Central memory CD4-positive, alpha-beta T cell (primary cell): Measurements from ENCODE around the gene BIRC5.
"Not testable (repeated sequence)": the region's sequence is repeated elsewhere in the genome, so short reads cannot be mapped to it uniquely, and the experiment has no call there.

Source experiments
- DNase-seq: peaks from one replicate; pipeline ENCODE4 v3.0.0; 2022
- total RNA-seq, 3 experiments: gene quantifications; one replicate each; lab custom pipeline; 2026; lab: John Stamatoyannopoulos, UW

The BIRC5 gene
- 0.05 to 0.78 (median 0.58) reads per million in 3 experiments for total RNA-seq

DNA sequence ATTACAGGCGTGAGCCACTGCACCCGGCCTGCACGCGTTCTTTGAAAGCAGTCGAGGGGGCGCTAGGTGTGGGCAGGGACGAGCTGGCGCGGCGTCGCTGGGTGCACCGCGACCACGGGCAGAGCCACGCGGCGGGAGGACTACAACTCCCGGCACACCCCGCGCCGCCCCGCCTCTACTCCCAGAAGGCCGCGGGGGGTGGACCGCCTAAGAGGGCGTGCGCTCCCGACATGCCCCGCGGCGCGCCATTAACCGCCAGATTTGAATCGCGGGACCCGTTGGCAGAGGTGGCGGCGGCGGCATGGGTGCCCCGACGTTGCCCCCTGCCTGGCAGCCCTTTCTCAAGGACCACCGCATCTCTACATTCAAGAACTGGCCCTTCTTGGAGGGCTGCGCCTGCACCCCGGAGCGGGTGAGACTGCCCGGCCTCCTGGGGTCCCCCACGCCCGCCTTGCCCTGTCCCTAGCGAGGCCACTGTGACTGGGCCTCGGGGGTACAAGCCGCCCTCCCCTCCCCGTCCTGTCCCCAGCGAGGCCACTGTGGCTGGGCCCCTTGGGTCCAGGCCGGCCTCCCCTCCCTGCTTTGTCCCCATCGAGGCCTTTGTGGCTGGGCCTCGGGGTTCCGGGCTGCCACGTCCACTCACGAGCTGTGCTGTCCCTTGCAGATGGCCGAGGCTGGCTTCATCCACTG lies at the start of gene BIRC5:
BIRC5 (plus strand) TSS at position 238 of the 690 bp plus-strand sequence; CDS start at position 302, 64 bp downstream.
- peak; percentile 83 for DNase-seq

DNA sequence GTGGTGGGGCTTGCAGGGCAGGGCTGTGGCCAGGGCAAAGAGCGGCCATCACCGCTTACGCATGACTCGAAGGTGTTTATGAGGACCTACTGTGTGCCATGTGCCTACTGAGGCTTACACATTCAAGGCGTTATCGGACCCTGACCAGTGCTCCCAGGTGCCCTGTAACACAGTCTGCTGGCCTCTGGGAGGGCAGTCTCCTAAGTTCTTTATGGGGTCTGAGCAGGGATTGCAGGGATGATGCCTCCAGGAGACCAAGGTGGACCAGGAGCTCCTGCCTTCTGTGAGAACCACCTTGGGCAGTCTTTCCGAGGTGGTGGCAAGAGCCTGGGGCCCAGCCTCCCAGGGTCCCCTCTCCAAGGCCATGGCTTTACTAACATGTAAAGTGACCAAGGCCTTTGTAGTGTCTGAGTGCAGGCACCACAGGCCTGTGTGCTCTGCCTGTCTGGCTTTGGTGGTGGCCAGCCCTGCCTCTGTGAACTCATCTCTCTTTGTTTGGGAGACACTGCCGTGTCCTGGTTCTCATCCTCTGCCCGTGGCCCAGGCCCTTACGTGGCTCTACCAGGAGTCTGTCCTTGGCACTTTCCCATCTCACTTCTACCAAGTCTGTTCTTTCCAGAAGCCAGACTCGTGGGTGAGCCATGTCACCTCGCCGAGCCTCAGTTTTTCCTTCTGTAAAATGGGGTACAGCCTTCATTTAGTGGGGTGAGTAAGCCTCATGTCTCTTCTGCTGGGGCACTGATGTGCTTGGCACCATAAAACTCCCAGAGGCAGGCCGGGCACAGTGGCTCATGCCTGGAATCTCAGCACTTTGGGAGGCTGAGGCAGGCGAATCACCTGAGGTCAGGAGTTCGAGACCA lies 49.1 kb upstream of the BIRC5 start:
- no peak for DNase-seq

DNA sequence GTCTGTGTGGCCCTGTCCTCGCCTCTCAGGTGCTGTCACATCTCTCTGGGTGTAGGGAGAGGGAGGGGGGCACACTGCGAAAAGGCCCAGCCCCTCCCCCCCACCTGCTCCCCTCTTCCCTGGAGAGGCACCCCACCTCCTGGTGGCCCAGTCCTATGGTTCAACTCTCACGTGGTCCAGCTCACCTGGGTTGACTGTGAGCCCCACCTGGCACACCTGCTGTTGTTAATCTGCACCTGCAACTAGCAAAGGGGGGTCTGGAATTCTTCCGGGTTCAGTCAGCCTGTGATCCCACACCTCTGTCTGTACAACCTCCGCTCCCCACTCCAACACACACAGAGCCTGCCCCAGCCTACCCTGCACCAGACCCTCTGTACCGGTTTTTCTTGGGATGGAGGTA lies 47.6 kb upstream of the BIRC5 start:
- no peak for DNase-seq

DNA sequence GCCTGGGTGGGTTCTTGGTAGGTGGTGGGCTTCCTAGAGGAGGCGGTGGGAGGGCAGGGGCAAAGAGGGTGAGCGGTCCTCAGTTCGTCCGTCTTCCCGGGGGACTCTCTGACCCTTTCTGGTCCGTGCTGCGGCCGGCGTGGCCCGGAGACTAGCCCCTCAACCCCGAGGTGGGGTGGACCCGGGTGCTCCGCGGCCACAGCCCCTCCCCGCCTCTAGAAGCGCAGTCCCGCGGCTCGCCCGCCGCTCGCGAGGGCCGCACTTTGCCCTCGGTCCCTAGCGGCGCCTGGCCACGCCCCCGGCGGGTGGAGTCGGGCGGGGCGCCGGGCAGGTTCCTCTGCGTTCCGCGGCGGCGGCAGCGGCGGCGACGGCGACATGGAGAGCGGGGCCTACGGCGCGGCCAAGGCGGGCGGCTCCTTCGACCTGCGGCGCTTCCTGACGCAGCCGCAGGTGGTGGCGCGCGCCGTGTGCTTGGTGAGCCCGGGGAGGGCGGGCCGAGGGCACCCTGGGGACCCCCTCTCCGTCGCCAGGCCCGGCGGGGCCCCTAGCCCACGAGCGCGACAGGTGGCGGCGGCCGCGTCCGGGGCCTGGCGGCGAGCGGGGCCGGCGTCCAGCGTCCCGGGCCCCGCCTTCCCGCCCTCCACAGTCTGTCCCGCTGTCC lies 45.7 kb upstream of the BIRC5 start, which contains the start of gene SYNGR2:
SYNGR2 (plus strand) TSS at position 340 of the 661 bp plus-strand sequence; CDS start at position 376, 36 bp downstream.
- peak; percentile 86 for DNase-seq

DNA sequence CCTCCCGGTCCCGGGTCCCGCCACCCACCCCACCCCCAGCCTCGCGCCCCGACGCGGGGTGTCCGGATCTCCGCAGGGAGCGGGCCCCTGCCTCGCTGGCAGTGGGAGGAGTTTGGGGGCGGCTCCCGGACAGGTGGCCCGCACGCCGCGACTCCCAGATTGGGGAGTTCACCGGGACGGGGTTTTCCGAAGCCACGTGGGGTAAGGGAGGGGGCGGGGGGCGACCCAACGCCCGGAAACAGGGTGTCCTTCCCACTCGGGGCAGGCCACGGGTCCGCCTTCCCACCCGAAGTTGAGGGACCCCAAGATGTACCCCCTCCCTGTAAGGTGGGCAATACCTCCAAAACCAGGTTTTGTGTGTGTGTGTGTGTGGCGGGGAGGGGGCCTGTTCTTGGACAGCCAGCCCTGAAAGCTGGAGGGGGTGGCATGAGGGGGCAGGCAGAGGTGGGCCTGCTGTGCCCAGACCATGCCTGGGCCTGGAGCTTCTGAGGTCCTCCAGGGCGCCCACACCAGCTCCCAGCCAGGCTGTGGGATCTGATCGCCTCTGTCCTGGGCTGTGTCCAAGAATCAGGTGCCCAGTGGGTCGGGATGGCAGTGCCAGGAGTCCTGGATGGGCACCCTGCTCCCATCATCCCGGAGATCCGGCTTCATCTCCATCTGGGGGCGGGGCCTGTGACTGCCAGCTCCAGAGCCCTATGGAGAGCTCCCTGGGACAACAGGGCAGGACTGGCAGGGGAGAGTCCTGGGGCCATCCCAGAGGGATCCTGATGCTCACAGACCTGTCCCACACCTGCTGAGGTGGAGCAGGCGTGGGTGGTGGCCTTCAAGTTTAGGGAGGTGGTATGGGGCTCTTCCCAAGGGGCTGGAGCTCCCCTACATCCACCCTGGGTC lies 44.9 kb upstream of the BIRC5 start:
- DNase-seq: peak; percentile 52

DNA sequence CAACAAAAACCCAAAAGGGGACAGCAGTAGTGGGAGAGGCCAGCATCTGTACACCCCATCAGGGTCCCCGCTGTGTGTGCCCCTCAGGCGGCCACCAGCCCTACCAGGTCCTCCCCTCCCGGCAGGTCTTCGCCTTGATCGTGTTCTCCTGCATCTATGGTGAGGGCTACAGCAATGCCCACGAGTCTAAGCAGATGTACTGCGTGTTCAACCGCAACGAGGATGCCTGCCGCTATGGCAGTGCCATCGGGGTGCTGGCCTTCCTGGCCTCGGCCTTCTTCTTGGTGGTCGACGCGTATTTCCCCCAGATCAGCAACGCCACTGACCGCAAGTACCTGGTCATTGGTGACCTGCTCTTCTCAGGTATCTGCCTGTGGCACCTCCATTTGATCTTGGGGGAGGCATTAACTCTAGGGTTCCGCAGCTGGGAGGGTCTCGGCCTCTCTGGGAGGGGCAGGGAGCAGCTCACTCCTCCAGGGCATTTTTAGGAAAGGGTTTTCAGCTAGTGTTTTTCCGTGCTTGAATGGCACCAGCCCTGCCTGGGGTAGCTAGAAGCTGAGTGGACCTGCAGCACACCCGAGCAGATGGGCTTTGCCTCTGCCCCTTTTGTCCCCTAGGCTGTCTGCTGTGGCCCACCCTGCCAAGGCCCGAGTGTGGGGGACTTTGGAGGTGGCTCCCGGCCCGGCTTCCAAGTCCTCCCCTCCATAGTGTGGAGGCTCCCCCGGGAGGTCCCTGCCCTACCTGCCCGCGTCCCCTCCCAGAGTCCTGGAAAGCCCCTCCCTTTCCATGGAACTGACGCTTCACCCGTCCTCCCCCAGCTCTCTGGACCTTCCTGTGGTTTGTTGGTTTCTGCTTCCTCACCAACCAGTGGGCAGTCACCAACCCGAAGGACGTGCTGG lies 43.1 kb upstream of the BIRC5 start:
- DNase-seq: no peak

DNA sequence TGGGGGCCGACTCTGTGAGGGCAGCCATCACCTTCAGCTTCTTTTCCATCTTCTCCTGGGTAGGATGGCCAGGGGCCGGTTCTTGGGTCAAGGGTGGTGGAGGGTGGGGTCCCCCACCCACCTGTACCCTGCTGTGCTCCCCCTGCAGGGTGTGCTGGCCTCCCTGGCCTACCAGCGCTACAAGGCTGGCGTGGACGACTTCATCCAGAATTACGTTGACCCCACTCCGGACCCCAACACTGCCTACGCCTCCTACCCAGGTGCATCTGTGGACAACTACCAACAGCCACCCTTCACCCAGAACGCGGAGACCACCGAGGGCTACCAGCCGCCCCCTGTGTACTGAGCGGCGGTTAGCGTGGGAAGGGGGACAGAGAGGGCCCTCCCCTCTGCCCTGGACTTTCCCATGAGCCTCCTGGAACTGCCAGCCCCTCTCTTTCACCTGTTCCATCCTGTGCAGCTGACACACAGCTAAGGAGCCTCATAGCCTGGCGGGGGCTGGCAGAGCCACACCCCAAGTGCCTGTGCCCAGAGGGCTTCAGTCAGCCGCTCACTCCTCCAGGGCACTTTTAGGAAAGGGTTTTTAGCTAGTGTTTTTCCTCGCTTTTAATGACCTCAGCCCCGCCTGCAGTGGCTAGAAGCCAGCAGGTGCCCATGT lies 42.3 kb upstream of the BIRC5 start:
- not testable (repeated sequence) for DNase-seq

DNA sequence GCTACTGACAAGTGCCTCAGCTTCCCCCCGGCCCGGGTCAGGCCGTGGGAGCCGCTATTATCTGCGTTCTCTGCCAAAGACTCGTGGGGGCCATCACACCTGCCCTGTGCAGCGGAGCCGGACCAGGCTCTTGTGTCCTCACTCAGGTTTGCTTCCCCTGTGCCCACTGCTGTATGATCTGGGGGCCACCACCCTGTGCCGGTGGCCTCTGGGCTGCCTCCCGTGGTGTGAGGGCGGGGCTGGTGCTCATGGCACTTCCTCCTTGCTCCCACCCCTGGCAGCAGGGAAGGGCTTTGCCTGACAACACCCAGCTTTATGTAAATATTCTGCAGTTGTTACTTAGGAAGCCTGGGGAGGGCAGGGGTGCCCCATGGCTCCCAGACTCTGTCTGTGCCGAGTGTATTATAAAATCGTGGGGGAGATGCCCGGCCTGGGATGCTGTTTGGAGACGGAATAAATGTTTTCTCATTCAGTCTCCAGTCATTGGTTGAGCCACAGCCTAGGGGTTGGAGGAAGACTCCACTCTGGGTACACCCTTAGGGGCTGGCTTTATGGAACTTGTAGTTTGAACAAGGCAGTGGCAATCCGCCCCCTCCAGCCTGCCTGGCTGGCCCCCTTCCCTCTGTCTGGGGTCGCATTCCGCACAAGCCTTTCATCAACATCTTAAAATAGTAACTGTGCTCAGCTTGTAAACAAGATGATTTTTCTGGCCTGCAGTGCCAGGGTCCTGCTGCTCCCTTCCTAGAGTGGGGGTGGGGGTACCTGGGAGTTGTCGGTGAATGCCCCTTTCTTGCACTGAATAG lies 41.6 kb upstream of the BIRC5 start:
- no peak for DNase-seq

DNA sequence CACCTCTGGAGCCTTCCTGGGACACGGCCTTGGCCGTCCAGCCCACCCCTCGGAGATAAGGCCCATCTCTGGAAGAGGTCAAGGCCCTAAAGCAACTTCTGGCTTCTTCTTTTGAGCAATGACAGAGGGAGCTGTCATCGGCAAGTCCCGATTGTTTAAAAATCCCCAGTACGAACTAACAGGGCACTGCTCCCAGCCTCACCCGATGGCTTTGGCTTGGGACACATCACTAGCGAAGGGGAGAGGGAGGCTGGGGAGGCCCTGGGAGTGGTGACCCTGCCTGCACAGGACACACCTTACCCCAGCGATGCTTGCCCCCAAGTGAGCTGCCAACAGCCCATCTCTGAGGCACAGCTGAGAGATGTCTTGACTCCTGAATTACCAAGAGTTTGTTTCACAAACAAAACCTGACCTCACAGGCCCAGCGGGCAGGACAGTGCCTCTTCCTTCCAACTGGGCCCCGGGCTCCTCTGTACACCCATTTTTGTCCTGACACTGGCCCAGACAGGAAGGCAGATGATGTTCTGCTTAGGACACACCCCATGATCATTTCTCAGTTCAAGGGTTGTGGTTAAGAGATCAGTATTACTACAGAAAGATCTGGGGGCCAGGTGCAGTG lies 40.8 kb upstream of the BIRC5 start:
- peak; percentile 42 for DNase-seq

DNA sequence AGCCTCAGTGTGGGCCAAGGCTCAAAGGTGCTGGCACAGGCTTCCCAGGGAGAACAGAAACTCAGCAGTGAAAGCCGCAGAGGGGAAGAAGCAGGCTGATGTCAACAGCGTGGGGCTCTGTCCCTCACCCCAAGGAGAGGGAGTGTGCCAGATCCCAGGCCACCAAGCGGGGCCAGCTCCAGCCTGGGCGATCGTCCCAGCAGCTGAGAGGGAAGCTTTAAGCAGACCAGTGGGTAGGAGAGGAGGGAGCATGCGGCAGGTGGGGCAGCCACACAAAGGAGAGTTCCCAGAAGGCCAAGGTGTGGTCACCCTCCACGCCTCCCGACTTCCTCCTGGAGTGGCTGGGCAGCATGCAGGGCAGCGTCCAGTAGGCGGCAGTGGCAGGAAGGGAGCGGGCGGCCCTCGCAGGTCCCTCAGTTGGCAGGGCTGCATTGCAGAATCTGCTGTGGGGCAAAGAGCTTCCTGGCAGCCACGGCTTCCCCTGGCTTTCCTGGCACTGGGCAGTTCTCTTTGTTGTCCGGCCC lies 39.6 kb upstream of the BIRC5 start:
- DNase-seq: no peak

DNA sequence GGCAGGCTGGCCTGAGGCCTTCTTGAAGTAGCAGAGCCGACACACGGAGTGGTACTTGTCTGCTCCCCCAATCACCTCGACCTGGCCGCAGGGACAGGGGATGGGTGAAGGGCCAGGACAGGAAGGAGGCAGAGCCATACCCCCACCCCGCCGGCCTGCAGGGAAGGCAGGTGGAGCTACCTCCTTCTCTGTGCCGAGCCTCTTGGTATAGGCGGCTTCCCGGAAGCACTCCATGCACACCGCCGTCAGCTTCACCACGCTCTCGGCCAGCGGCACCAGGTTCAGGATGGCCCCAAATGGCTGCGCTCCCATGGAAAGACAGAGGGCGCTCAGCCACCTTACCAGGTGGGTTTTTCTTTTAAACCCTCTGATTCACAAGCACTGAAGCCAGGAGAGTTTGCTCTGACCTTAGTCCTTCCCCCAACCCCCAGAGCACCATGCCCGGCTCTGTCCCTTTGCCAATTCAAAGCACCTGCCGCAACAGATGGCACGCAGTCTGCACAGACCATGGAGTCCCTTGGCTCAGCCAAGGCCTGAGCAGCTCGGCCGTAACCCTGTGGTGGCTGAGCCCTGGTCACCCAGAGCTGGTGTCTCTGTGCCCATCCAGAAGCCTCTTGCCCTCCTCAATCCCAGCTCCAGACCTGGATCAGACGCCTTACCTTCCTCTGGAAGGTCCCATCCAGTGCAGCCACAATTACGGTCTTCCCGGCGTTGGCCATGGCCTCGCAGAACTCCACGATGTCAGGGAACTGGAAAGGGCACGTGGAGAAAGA lies 39.0 kb upstream of the BIRC5 start:
- no peak for DNase-seq

DNA sequence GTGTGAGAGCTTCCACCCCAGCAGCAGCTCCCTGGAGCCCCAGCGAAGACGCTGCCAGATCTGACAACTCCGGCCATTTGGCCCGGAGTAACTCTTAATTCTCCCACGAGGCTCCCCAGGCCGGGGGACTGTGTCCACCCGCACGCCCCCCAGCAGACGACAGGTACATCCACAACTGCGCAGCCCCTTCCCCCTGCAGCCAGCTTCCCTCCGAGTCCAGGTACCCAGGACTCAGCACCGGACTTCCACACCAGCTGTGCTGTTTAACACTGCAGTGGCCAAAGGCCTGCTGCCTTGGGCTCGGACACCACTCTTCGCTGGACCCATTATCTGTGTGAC lies 38.4 kb upstream of the BIRC5 start:
- DNase-seq: no peak

DNA sequence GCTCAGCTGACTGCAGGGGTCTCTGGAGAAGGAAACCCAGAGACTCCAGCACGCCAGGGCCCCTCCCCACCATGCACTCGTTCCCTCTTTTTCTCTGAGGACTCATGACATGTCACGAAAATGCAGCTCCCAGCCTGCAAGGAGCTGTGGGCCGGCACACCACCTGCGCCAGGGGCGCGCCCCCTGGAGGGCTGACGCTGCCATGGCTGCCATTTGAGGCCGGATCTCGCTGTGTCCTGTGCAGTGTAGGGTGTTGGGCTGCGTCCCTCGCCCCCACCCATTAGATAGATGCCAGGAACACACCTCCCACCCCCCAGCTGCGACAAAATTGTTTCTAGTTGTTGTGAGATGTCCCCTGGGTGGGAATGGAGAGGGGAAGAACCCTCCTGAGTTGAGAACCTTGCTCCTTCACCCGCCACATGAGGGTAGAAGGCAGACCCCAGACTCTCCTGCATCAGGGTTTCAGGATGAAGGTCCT lies 37.5 kb upstream of the BIRC5 start:
- DNase-seq: peak; percentile 67

DNA sequence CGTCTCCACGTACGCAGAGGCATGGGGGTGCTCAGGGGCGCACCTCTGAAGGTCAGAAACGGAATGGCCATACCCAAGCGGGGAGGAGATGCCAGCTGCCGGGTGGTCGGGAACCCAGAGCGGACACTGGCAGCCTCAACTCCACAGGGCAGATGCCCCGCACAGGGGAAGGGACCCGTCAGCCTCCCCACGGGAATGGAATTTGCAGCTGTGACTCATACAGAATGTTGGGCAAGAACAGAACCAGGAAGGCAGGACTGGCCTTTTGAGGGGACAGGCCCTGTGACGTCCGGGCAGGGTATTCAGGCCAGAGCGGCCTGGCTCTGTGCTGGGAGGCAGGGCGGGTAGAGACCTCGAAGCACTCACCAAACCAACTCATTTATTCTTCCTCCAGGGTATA lies 34.7 kb upstream of the BIRC5 start:
- no peak for DNase-seq

DNA sequence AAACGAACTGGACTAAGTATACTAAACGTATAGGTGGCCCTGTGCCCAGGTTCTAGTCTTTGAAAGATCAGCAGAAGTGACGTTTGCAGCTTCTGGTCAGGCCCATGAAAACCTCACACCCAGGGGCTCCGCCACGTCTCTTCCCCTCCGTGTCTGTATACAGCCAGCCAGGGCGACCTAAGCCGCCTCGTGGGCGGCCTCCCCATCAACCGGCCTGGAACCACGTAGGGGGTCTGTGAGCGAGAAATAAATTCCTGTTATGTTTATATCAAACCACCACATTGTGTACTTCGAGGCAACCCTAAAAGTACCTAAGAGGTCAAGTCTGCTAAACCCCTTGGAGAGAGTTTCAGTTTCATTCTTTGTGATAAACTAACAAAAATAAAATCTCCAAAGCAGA lies 34.0 kb upstream of the BIRC5 start:
- DNase-seq: no peak

DNA sequence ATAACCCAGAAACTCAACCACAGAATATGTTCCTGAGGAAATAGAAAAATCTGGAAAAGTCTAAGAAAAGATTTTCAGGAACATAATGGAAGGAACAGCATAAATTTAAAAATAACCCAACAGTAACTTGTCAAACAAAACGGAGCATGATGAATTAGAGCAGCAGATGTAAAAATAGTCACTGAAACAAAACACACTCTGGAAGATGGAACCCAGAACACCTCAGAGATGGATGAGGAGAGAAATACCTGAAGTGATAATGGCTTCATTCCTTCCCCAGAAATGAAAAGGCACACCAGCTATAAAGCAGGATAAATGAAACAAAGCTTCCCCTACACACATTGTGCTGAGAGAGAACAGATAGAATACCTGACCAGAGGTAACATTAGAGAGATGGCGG lies 33.5 kb upstream of the BIRC5 start:
- DNase-seq: no peak

DNA sequence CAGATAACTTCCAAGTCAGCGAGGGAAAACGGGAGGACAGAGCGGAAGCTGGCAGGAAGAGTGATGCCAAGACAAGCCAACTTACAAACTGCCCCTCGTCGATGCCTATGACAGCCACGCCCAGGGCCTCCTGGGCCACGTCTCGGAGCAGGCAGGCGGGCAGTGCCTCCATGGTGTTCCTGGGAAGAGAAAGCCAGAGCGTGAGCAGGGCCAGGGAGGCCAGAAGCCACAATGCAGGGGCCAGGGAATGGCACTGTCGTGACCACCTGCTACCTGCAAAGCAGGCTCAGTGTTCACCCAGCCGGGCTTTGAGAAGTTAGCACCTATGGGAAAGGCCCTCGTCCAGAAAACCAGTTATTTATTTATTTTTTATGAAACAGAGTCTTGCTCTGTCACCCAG lies 31.5 kb upstream of the BIRC5 start:
- no peak for DNase-seq

DNA sequence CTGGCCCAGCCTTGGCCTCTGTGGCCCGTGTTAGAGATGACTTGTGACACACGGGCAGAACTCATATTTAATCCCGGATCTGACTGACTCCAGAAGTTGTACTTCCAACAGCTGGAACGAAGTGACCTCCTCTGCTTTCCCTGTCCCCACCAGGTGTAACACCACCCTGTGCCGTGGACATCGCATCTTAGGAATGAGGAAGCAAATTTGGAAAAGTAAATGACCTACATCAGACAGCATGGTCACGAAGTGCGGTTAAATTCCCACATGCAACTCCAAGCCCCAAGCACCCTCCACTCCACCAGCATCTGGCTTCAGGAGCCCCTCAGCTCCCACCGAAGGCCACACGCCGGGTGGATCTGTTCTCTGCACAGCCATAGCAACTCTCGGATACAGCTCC lies 30.1 kb upstream of the BIRC5 start:
- DNase-seq: no peak
